Hepatocyte (in vitro differentiated cells): ENCODE results near the gene FADD.
A peak's percentile ranks its signal among the peaks of the same experiment; 100 is the strongest.

Experiments
- CTCF ChIP-seq: fragments of 200-600 bp; sonication (generic); IDR thresholded peaks from 2 replicates; pipeline ENCODE4 v1.5.1; 2016; ENCODE audit warnings: antibody characterized with exemption, mild to moderate bottlenecking; ENCODE audit not compliant: poor library complexity
- EZH2 ChIP-seq: fragments of 200-600 bp; sonication (generic); IDR thresholded peaks from 2 replicates; pipeline ENCODE4 v1.6.1; 2016; ENCODE audit warnings: antibody characterized with exemption, mild to moderate bottlenecking, borderline replicate concordance
- EZH2phosphoT487 ChIP-seq: fragments of 200-600 bp; sonication (generic); IDR thresholded peaks from one replicate; pipeline ENCODE4 v1.6.1; 2018; ENCODE audit warnings: antibody characterized with exemption, mild to moderate bottlenecking, low read depth, moderate library complexity; ENCODE audit not compliant: unreplicated experiment, severe bottlenecking

GRCh38 chr11:70191495-70192140, 11.5 kb upstream of the FADD start:
- TF ChIP-seq CTCF, result peak; percentile 89
- TF ChIP-seq EZH2, result no peak
- no peak for TF ChIP-seq EZH2phosphoT487
